ENCODE measurements around the gene SFXN3.

SFXN3 gene

GRCh38 chr10:101029520-101030295 is 1.3 kb upstream of the SFXN3 start:
- TF ChIP-seq, protein P1, sequence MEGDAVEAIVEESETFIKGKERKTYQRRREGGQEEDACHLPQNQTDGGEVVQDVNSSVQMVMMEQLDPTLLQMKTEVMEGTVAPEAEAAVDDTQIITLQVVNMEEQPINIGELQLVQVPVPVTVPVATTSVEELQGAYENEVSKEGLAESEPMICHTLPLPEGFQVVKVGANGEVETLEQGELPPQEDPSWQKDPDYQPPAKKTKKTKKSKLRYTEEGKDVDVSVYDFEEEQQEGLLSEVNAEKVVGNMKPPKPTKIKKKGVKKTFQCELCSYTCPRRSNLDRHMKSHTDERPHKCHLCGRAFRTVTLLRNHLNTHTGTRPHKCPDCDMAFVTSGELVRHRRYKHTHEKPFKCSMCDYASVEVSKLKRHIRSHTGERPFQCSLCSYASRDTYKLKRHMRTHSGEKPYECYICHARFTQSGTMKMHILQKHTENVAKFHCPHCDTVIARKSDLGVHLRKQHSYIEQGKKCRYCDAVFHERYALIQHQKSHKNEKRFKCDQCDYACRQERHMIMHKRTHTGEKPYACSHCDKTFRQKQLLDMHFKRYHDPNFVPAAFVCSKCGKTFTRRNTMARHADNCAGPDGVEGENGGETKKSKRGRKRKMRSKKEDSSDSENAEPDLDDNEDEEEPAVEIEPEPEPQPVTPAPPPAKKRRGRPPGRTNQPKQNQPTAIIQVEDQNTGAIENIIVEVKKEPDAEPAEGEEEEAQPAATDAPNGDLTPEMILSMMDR (IDR thresholded peaks at IDR 0.05; ENCODE audit: poor library complexity, severe bottlenecking), result no peak
- no peaks in the 10 kb centered on the region for H3K27me3 ChIP-seq (ENCODE audit: insufficient read depth, poor library complexity, severe bottlenecking)
- no peak overlapping the region for H3K27ac ChIP-seq (ENCODE audit: poor library complexity, severe bottlenecking)
- no peaks in the 10 kb centered on the region for H3K9me3 ChIP-seq (ENCODE audit: severe bottlenecking)
- ATAC-seq (ENCODE audit: low read depth), result no peak
- H3K36me3 ChIP-seq (ENCODE audit: low read depth), result peaks cover 4% of the 10 kb centered on the region
- DNase-seq (ENCODE audit: low spot score), result no peak
- H3K4me3 ChIP-seq (ENCODE audit: severe bottlenecking), result no peak overlapping the region
- H3K4me1 ChIP-seq (ENCODE audit: insufficient read depth, poor library complexity, severe bottlenecking), result no peaks in the 10 kb centered on the region

DNA sequence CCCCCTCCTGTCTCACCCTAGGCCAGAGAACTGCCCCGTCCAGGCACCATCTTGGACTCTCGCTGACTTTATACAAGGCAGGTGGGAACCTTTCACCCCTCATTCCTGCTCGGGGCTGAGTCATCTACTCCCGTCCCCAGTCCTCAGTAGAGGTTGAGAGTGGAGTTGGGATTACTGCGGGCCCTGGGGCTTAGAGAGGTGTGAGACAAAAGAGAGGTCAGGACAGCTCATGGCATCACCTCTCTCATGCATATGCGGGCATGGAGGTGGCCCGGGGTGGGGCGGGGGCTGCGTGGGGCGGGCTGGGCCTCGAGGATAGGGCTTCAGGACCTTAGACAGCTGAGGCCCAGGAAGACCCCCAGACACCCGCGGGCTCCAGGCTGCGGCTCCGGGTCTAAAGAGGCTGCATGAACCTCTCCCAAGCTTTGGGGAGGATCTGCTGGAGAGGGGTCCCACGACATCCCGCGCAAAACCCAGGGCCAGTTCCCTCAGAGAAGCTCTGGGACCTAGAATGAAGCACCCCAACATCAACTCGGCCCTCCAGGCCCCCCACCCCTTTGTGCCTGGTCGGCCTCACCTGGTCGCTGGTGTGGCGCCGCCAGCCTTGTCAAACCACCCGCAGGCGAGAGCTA is 422 bp upstream of the SFXN3 start:
- Histone ChIP-seq H3K4me1 (ENCODE audit: insufficient read depth, poor library complexity, severe bottlenecking) (no peaks in the 10 kb centered on the region), H3K27ac (ENCODE audit: poor library complexity, severe bottlenecking) (no peak overlapping the region), H3K9me3 (ENCODE audit: severe bottlenecking) (no peaks in the 10 kb centered on the region), H3K4me3 (ENCODE audit: severe bottlenecking) (peak overlapping the region; percentile 48), H3K27me3 (ENCODE audit: insufficient read depth, poor library complexity, severe bottlenecking) (no peaks in the 10 kb centered on the region), H3K36me3 (ENCODE audit: low read depth) (peaks cover 13% of the 10 kb centered on the region)
- no peak; the same call in 2 of the 3 replicates for ATAC-seq (ENCODE audit: low read depth)
- TF ChIP-seq, protein P1 (IDR thresholded peaks at IDR 0.05; ENCODE audit: poor library complexity, severe bottlenecking), result no peak
- DNase-seq (ENCODE audit: low spot score), result no peak

DNA sequence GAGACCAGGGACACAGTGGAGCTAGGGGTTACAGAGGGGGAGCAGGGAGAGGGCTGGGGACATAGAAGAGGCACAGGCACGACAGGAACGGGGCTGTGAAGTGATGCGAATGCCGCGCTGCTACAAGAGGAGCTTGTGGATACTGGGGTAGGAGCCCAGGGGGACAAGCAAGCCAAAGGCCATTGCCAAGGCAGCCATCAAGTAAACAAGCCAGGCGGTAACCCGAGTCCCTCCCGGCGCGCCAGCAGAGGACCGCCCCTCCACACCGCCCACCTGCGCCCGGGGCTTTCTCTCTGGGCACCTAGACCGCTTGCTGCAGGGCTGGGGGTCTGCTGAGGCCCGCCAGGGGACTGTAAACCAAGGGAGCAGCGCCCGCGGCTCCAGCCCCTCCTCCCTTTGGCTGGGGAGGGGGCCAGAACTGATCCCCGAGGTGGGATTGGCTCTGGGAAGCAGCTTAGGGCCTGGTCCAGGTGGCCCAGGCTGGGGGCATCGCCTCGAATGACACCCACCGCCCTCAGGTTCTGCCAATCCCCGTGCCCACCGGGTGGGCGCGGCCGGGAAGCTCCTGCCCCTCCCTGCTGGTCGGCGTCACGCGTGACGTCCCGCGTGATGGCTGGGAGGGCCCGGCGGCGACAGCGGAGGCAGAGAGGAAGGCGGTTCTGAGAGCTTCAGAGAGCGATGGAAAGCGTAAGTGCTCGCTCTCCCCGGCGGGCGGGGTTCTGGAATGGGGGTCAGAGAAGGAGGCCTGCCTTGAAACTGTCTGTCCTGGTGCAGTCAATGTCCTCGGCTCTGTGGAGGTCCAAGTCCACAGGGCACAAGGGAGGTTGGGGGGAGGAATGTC is 982 bp downstream of the SFXN3 start:
- TF ChIP-seq, protein P1 (IDR thresholded peaks at IDR 0.05; ENCODE audit: poor library complexity, severe bottlenecking), result no peak
- no peaks in the 10 kb centered on the region for H3K9me3 ChIP-seq (ENCODE audit: severe bottlenecking)
- no peaks in the 10 kb centered on the region for H3K4me1 ChIP-seq (ENCODE audit: insufficient read depth, poor library complexity, severe bottlenecking)
- peaks cover 24% of the 10 kb centered on the region for H3K36me3 ChIP-seq (ENCODE audit: low read depth)
- no peak for DNase-seq (ENCODE audit: low spot score)
- peak overlapping the region; percentile 48 for H3K4me3 ChIP-seq (ENCODE audit: severe bottlenecking)
- no peaks in the 10 kb centered on the region for H3K27me3 ChIP-seq (ENCODE audit: insufficient read depth, poor library complexity, severe bottlenecking)
- peak; percentile 17 for ATAC-seq (ENCODE audit: low read depth)
- H3K27ac ChIP-seq (ENCODE audit: poor library complexity, severe bottlenecking), result peak overlapping the region; percentile 84

GRCh38 chr10:101032637-101033224 is 1.7 kb downstream of the SFXN3 start:
- TF ChIP-seq, protein P1 (IDR thresholded peaks at IDR 0.05; ENCODE audit: poor library complexity, severe bottlenecking), result no peak
- H3K4me1 ChIP-seq (ENCODE audit: insufficient read depth, poor library complexity, severe bottlenecking), result no peaks in the 10 kb centered on the region
- H3K4me3 ChIP-seq (ENCODE audit: severe bottlenecking), result peak overlapping the region; percentile 48
- H3K27me3 ChIP-seq (ENCODE audit: insufficient read depth, poor library complexity, severe bottlenecking), result no peaks in the 10 kb centered on the region
- H3K27ac ChIP-seq (ENCODE audit: poor library complexity, severe bottlenecking), result peak overlapping the region; percentile 84
- H3K9me3 ChIP-seq (ENCODE audit: severe bottlenecking), result no peaks in the 10 kb centered on the region
- DNase-seq (ENCODE audit: low spot score), result no peak
- peak; percentile 77 for ATAC-seq (ENCODE audit: low read depth)
- H3K36me3 ChIP-seq (ENCODE audit: low read depth), result peaks cover 31% of the 10 kb centered on the region

Measured in RWPE2 (cell line).